MM.1S (cell line): ENCODE data around the gene ADD3.

Source experiments
- DNase-seq: peaks from one replicate; pipeline ENCODE4 v3.0.0-alpha.2; 2015
- H2AFZ ChIP-seq: fragments of 300-600 bp; sonication (generic); 2 replicates; pipeline ENCODE4 v1.6.0; 2016; ENCODE audit warnings: antibody characterized with exemption, low read length
- H3F3A ChIP-seq: fragments of 300-600 bp; sonication (generic); 2 replicates; pipeline ENCODE4 v1.6.1; 2016; ENCODE audit warnings: mild to moderate bottlenecking, antibody characterized with exemption, low read length, moderate library complexity, mixed read lengths; ENCODE audit not compliant: insufficient read depth
- H3K27ac ChIP-seq: fragments of 300-600 bp; sonication (generic); 2 replicates; pipeline ENCODE4 v1.5.1; 2016; ENCODE audit warnings: mild to moderate bottlenecking, low read length
- H3K27me3 ChIP-seq: fragments of 300-600 bp; sonication (generic); replicated peaks from 2 replicates; pipeline ENCODE4 v1.6.0; 2016; ENCODE audit warnings: low read length; ENCODE audit not compliant: insufficient read depth
- H3K36me3 ChIP-seq: fragments of 300-600 bp; sonication (generic); replicated peaks from 2 replicates; pipeline ENCODE4 v1.6.1; 2016; ENCODE audit warnings: mild to moderate bottlenecking, low read length, mixed read lengths; ENCODE audit not compliant: insufficient read depth
- H3K4me1 ChIP-seq: fragments of 300-600 bp; sonication (generic); 2 replicates; pipeline ENCODE4 v1.6.1; 2016; ENCODE audit warnings: low read length, mixed read lengths
- H3K4me2 ChIP-seq: fragments of 300-600 bp; sonication (generic); 2 replicates; pipeline ENCODE4 v1.6.0; 2016; ENCODE audit warnings: low read depth, low read length
- H3K4me3 ChIP-seq: fragments of 300-600 bp; sonication (generic); 2 replicates; pipeline ENCODE4 v1.5.1; 2016; ENCODE audit warnings: low read length, mixed read lengths
- H3K79me2 ChIP-seq: fragments of 300-600 bp; sonication (generic); 2 replicates; pipeline ENCODE4 v1.6.1; 2016; ENCODE audit warnings: mixed run types, low read length, mixed read lengths
- H3K9ac ChIP-seq: fragments of 300-600 bp; sonication (generic); 2 replicates; pipeline ENCODE4 v1.6.1; 2016; ENCODE audit warnings: low read length, mixed read lengths
- H3K9me2 ChIP-seq: fragments of 300-600 bp; sonication (generic); replicated peaks from 2 replicates; pipeline ENCODE4 v1.6.1; 2016; ENCODE audit warnings: mild to moderate bottlenecking, low read length, mixed read lengths; ENCODE audit not compliant: insufficient read depth
- H3K9me3 ChIP-seq: fragments of 300-600 bp; sonication (generic); replicated peaks from 2 replicates; pipeline ENCODE4 v1.6.1; 2016; ENCODE audit warnings: mild to moderate bottlenecking, low read length, mixed read lengths; ENCODE audit not compliant: insufficient read depth
- H4K20me1 ChIP-seq: fragments of 300-600 bp; sonication (generic); 2 replicates; pipeline ENCODE4 v1.6.1; 2016; ENCODE audit warnings: mild to moderate bottlenecking, low read length, moderate library complexity, mixed read lengths; ENCODE audit not compliant: insufficient read depth
- EZH2 ChIP-seq: fragments of 300-600 bp; sonication (generic); optimal IDR thresholded peaks from 2 replicates; pipeline ENCODE3; 2017; ENCODE audit warnings: low read depth, mild to moderate bottlenecking, antibody characterized with exemption, low read length, mixed read lengths
- EZH2phosphoT487 ChIP-seq: fragments of 300-600 bp; sonication (generic); IDR thresholded peaks from 2 replicates; pipeline ENCODE4 v1.6.1; 2018; ENCODE audit warnings: antibody characterized with exemption, low read length
- TF ChIP-seq, protein P1 (sequence below): fragments of 300-600 bp; sonication (generic); IDR thresholded peaks from 2 replicates; pipeline ENCODE4 v1.5.1; 2016; ENCODE audit warnings: antibody characterized with exemption, low read length, mixed read lengths

ADD3 gene

GRCh38 chr10:110010486-110011378, 2.9 kb downstream of the ADD3 start:
- H3K9ac ChIP-seq, result no peak overlapping the region
- H3F3A ChIP-seq, result peaks cover 13% of the 10 kb centered on the region
- TF ChIP-seq, protein P1, sequence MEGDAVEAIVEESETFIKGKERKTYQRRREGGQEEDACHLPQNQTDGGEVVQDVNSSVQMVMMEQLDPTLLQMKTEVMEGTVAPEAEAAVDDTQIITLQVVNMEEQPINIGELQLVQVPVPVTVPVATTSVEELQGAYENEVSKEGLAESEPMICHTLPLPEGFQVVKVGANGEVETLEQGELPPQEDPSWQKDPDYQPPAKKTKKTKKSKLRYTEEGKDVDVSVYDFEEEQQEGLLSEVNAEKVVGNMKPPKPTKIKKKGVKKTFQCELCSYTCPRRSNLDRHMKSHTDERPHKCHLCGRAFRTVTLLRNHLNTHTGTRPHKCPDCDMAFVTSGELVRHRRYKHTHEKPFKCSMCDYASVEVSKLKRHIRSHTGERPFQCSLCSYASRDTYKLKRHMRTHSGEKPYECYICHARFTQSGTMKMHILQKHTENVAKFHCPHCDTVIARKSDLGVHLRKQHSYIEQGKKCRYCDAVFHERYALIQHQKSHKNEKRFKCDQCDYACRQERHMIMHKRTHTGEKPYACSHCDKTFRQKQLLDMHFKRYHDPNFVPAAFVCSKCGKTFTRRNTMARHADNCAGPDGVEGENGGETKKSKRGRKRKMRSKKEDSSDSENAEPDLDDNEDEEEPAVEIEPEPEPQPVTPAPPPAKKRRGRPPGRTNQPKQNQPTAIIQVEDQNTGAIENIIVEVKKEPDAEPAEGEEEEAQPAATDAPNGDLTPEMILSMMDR, result no peak
- TF ChIP-seq EZH2 (no peak), EZH2phosphoT487 (no peak)
- 0 out of 2 replicates have a peak overlapping the region, but pooled peaks have one; percentile 7 for H3K27ac ChIP-seq
- H3K79me2 ChIP-seq, result peaks cover 68% of the 10 kb centered on the region
- H3K4me1 ChIP-seq, result peaks cover 19% of the 10 kb centered on the region
- no peaks in the 10 kb centered on the region for H3K9me2 ChIP-seq
- H4K20me1 ChIP-seq, result no peaks in the 10 kb centered on the region
- H2AFZ ChIP-seq, result no peak overlapping the region
- peak overlapping the region; percentile 85 for H3K4me2 ChIP-seq
- no peaks in the 10 kb centered on the region for H3K36me3 ChIP-seq
- peak overlapping the region; percentile 71; the same call in 1 of the 2 replicates for H3K4me3 ChIP-seq
- H3K27me3 ChIP-seq, result no peaks in the 10 kb centered on the region
- DNase-seq, result no peak
- no peaks in the 10 kb centered on the region for H3K9me3 ChIP-seq

GRCh38 chr10:110011681-110012080, 3.9 kb downstream of the ADD3 start:
- H3K27me3 ChIP-seq, result no peaks in the 10 kb centered on the region
- H3K9me3 ChIP-seq, result no peaks in the 10 kb centered on the region
- H3F3A ChIP-seq, result peaks cover 9% of the 10 kb centered on the region
- no peak overlapping the region for H3K9ac ChIP-seq
- H2AFZ ChIP-seq, result no peak overlapping the region
- H3K27ac ChIP-seq, result no peak overlapping the region
- no peak overlapping the region for H3K4me3 ChIP-seq
- H3K4me2 ChIP-seq, result no peak overlapping the region
- H3K79me2 ChIP-seq, result peaks cover 78% of the 10 kb centered on the region
- no peaks in the 10 kb centered on the region for H4K20me1 ChIP-seq
- H3K36me3 ChIP-seq, result no peaks in the 10 kb centered on the region
- DNase-seq, result no peak
- TF ChIP-seq EZH2phosphoT487 (no peak), EZH2 (no peak)
- TF ChIP-seq, protein P1, result no peak
- no peaks in the 10 kb centered on the region for H3K9me2 ChIP-seq
- peaks cover 19% of the 10 kb centered on the region for H3K4me1 ChIP-seq

DNA sequence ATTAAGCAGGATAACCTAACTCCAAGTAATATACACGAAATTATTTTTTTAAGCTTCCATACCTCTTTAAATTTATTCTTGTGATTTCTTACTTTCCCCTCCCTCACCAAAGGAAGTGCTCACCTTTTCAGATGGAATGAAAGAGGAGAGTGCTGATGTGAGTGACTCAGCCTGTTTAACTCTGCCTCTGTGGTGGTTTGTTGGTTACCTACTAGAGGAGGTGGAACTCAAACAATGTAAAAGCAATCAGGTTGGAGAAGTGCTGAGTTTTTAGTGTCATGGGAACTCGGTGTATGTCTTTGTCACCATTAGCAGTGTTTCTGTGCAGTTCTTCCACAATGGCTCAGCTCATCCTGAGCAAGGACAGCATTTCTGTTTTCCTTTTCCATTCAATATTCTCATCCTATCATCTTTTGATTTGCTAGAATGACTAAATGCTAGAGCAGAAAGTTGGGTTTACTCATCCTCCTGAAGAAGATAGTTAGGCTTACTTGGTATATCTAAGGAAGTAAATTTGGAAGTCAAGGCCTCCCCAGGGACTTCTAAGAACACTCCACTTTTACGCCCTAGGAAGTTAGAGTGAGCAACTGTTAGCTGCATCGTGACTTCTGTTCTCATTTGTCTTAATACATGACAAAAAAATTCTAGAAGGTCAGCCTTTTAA, 6.0 kb downstream of the ADD3 start:
- no peaks in the 10 kb centered on the region for H3K36me3 ChIP-seq
- H3K9me2 ChIP-seq, result no peaks in the 10 kb centered on the region
- H3K9ac ChIP-seq, result no peak overlapping the region
- H3F3A ChIP-seq, result no peaks in the 10 kb centered on the region
- H2AFZ ChIP-seq, result no peak overlapping the region
- peaks cover 95% of the 10 kb centered on the region for H3K79me2 ChIP-seq
- H3K27ac ChIP-seq, result no peak overlapping the region
- no peaks in the 10 kb centered on the region for H3K9me3 ChIP-seq
- H3K4me3 ChIP-seq, result no peak overlapping the region
- TF ChIP-seq EZH2, result no peak
- no peak for TF ChIP-seq EZH2phosphoT487
- TF ChIP-seq, protein P1, result no peak
- DNase-seq, result no peak
- no peak overlapping the region for H3K4me2 ChIP-seq
- no peaks in the 10 kb centered on the region for H4K20me1 ChIP-seq
- H3K27me3 ChIP-seq, result no peaks in the 10 kb centered on the region
- peaks cover 23% of the 10 kb centered on the region for H3K4me1 ChIP-seq
